OCI-LY1 (cell line): ENCODE measurements around the gene CALML5.

Source experiments
- H2AFZ ChIP-seq: fragments of 200-600 bp; sonication (generic), shearing (Covaris generic); 2 replicates; pipeline ENCODE4 v1.6.0; 2014; ENCODE audit warnings: antibody characterized with exemption, mild to moderate bottlenecking, low read length
- H3F3A ChIP-seq: fragments of 200-600 bp; sonication (generic), shearing (Covaris generic); 2 replicates; pipeline ENCODE4 v1.6.0; 2014; ENCODE audit warnings: mild to moderate bottlenecking, antibody characterized with exemption, low read length, moderate library complexity; ENCODE audit not compliant: insufficient read depth
- H3K27ac ChIP-seq: fragments of 200-600 bp; sonication (generic); 2 replicates; pipeline ENCODE4 v1.5.1; 2014; ENCODE audit warnings: low read length, mixed run types, mild to moderate bottlenecking, low read depth; ENCODE audit not compliant: poor library complexity, severe bottlenecking
- H3K27me3 ChIP-seq: fragments of 200-600 bp; sonication (generic); 2 replicates; pipeline ENCODE4 v1.6.0; 2014; ENCODE audit warnings: antibody characterized with exemption, mild to moderate bottlenecking, low read length, moderate library complexity; ENCODE audit not compliant: insufficient read depth
- H3K36me3 ChIP-seq: fragments of 200-600 bp; sonication (generic); 2 replicates; pipeline ENCODE4 v1.6.1; 2014; ENCODE audit warnings: mild to moderate bottlenecking, antibody characterized with exemption, low read length, moderate library complexity, mixed read lengths; ENCODE audit not compliant: insufficient read depth
- H3K4me1 ChIP-seq: fragments of 200-600 bp; sonication (generic); 2 replicates; pipeline ENCODE4 v1.5.1; 2014; ENCODE audit warnings: mild to moderate bottlenecking, low read length, moderate library complexity; ENCODE audit not compliant: insufficient read depth, severe bottlenecking
- H3K4me2 ChIP-seq: fragments of 200-600 bp; sonication (generic), shearing (Covaris generic); 2 replicates; pipeline ENCODE4 v1.6.1; 2014; ENCODE audit warnings: low read length
- H3K4me3 ChIP-seq: fragments of 200-600 bp; sonication (generic); 2 replicates; pipeline ENCODE4 v1.5.1; 2014; ENCODE audit warnings: low read length, low read depth, mild to moderate bottlenecking, mixed read lengths; ENCODE audit not compliant: poor library complexity, severe bottlenecking
- H3K79me2 ChIP-seq: fragments of 200-600 bp; shearing (Covaris generic); 2 replicates; pipeline ENCODE4 v1.6.1; 2016; ENCODE audit warnings: mixed run types, low read length, mixed read lengths; ENCODE audit not compliant: insufficient read depth
- H3K9ac ChIP-seq: fragments of 200-600 bp; sonication (generic), shearing (Covaris generic); 2 replicates; pipeline ENCODE4 v1.6.1; 2014; ENCODE audit warnings: mild to moderate bottlenecking, low read length, mixed read lengths
- H3K9me2 ChIP-seq: fragments of 200-600 bp; sonication (generic), shearing (Covaris generic); 2 replicates; pipeline ENCODE4 v1.6.1; 2014; ENCODE audit warnings: low read depth, mild to moderate bottlenecking, low read length, mixed read lengths
- H3K9me3 ChIP-seq: fragments of 200-600 bp; shearing (Covaris generic); 2 replicates; pipeline ENCODE4 v1.6.1; 2014; ENCODE audit warnings: low read length, mixed read lengths
- H4K20me1 ChIP-seq: fragments of 200-600 bp; sonication (generic), shearing (Covaris generic); 2 replicates; pipeline ENCODE4 v1.6.0; 2016; ENCODE audit warnings: mild to moderate bottlenecking, low read length; ENCODE audit not compliant: insufficient read depth
- EZH2 ChIP-seq: fragments of 200-600 bp; sonication (generic), shearing (Covaris generic); IDR thresholded peaks from 2 replicates; pipeline ENCODE4 v1.8.0; 2017; ENCODE audit warnings: borderline replicate concordance, mixed run types, mild to moderate bottlenecking, antibody characterized with exemption, low read length, moderate library complexity, mixed read lengths
- TF ChIP-seq, protein P1 (sequence below): fragments of 200-600 bp; sonication (generic), shearing (Covaris generic); IDR thresholded peaks from 2 replicates; pipeline ENCODE4 v1.5.1; 2017; ENCODE audit warnings: mild to moderate bottlenecking, antibody characterized with exemption, low read length, moderate library complexity, mixed read lengths

The CALML5 gene

DNA sequence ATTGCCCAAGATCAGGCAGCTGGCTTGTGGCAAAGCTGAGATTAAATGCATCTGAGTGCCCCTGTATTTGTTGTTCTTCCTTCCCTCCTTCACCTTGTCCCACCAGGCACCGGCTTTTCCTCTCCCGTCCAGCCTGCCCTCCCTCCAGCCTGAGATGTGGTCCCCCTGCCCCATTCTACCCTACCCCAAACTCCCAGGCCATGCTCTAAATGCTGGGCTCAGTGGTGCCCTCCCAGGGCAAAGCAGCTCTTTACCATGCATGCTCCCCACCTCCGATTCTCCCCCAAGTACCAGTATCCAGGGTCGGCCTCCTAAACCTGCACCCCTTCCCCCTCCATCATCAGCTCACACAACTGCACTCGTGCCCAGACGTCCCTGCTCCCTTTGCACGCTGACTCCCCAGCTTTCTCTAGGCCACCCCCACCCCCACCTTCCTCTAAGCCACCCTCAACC is 36.5 kb downstream of the CALML5 start:
- Histone ChIP-seq H2AFZ (no peak overlapping the region), H3F3A (no peaks in the 10 kb centered on the region)
- TF ChIP-seq EZH2: no peak
- TF ChIP-seq, protein P1, sequence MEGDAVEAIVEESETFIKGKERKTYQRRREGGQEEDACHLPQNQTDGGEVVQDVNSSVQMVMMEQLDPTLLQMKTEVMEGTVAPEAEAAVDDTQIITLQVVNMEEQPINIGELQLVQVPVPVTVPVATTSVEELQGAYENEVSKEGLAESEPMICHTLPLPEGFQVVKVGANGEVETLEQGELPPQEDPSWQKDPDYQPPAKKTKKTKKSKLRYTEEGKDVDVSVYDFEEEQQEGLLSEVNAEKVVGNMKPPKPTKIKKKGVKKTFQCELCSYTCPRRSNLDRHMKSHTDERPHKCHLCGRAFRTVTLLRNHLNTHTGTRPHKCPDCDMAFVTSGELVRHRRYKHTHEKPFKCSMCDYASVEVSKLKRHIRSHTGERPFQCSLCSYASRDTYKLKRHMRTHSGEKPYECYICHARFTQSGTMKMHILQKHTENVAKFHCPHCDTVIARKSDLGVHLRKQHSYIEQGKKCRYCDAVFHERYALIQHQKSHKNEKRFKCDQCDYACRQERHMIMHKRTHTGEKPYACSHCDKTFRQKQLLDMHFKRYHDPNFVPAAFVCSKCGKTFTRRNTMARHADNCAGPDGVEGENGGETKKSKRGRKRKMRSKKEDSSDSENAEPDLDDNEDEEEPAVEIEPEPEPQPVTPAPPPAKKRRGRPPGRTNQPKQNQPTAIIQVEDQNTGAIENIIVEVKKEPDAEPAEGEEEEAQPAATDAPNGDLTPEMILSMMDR: no peak

DNA sequence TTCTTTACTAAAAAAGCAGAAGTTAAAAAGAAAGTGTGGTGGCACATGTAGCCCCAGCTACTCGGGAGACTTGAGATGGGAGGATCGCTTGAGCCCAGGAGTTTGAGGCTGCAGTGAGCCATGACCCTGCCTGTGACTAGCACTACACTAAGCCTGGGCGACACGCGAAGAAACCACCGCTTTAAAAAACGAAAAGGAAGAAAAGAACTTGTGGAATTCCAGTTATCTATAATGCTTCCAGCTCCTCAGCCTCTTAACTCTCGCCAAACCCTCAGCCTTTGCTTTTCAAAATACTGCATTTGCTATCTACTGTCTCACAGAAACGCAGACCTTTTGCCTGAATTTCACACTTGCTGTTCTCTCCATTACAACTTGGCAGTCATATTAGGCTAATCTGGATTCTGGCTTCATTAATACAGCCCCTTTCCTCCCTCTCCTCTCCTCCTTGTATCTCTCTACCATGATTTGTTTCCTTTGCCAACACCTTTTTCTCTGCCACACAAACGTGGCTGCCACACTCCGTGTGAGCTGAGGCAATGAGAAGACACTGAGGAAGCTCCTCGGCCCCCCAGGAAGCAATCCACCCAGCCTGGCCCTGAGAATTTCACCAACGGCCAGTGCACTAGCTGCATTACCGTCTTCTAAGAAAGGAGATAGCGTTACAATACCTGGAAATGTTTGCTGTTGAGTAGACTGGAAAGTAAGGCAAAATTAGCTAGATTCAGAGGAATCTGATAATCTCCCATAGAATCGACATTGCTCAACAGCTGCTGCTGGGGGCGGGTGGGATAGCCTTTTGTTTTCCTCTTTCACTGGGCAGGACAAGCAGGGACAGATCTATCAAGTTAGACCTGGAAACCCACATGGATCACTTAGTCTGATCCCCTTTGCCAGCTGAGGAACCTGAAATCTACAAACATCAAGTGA is 37.2 kb downstream of the CALML5 start:
- no peak overlapping the region for H3K27ac ChIP-seq
- H3K79me2 ChIP-seq: no peaks in the 10 kb centered on the region
- H3K9ac ChIP-seq: no peak overlapping the region
- H3K9me2 ChIP-seq: no peaks in the 10 kb centered on the region
- H4K20me1 ChIP-seq: no peaks in the 10 kb centered on the region
- no peaks in the 10 kb centered on the region for H3K4me1 ChIP-seq
- H3K4me3 ChIP-seq: no peak overlapping the region
- TF ChIP-seq, protein P1: no peak
- TF ChIP-seq EZH2: no peak
- H3K27me3 ChIP-seq: no peaks in the 10 kb centered on the region; the same call in 1 of the 2 replicates
- H3K4me2 ChIP-seq: no peak overlapping the region
- H2AFZ ChIP-seq: no peak overlapping the region
- no peaks in the 10 kb centered on the region for H3F3A ChIP-seq
- no peaks in the 10 kb centered on the region for H3K9me3 ChIP-seq
- peaks cover 35% of the 10 kb centered on the region for H3K36me3 ChIP-seq

More for the DNA sequence above, 36.5 kb downstream of the CALML5 start:
- H3K79me2 ChIP-seq: no peaks in the 10 kb centered on the region
- no peaks in the 10 kb centered on the region for H3K9me2 ChIP-seq
- H3K4me1 ChIP-seq: no peaks in the 10 kb centered on the region
- no peak overlapping the region for H3K4me2 ChIP-seq
- H3K9ac ChIP-seq: no peak overlapping the region
- H3K36me3 ChIP-seq: peaks cover 29% of the 10 kb centered on the region
- no peak overlapping the region for H3K4me3 ChIP-seq
- H3K27ac ChIP-seq: no peak overlapping the region
- H4K20me1 ChIP-seq: no peaks in the 10 kb centered on the region
- no peaks in the 10 kb centered on the region for H3K9me3 ChIP-seq
- H3K27me3 ChIP-seq: no peaks in the 10 kb centered on the region; the same call in 1 of the 2 replicates

DNA sequence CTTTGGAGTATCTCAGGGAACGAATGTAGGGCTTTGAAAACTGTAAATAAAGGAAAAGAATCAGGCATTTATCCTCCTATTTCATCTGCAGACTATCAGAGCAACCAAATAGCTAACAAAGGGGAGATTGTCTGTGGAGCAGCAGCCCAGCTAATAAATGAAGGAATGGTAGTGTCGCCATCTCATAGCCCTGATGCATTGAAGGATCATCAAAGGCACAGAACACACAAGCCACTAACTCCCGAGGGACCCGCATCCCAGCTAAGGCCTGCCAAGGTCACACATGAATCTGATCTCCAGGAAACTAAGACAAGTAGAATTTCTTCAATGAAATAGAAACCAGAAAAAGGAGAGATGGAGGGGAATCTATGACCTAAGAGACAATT is 38.2 kb downstream of the CALML5 start:
- H3K9me2 ChIP-seq: no peaks in the 10 kb centered on the region
- H3F3A ChIP-seq: no peaks in the 10 kb centered on the region
- H3K36me3 ChIP-seq: peaks cover 45% of the 10 kb centered on the region
- no peaks in the 10 kb centered on the region for H3K4me1 ChIP-seq
- H4K20me1 ChIP-seq: no peaks in the 10 kb centered on the region
- no peak overlapping the region for H3K4me2 ChIP-seq
- H3K4me3 ChIP-seq: no peak overlapping the region
- H3K9me3 ChIP-seq: no peaks in the 10 kb centered on the region
- no peaks in the 10 kb centered on the region for H3K27me3 ChIP-seq
- H3K9ac ChIP-seq: no peak overlapping the region
- no peak overlapping the region for H3K27ac ChIP-seq
- no peak overlapping the region for H2AFZ ChIP-seq
- H3K79me2 ChIP-seq: no peaks in the 10 kb centered on the region
- TF ChIP-seq, protein P1: no peak
- TF ChIP-seq EZH2: no peak
